ENCODE measurements around the gene WDFY4. TPM values are rescaled to one million over a fixed set of nuclear protein-coding genes. Genes with fewer than 3 reads are reported as not detected.
A peak's percentile ranks its signal among the peaks of the same experiment; 100 is the strongest.

WDFY4 gene
- total RNA-seq, 1 experiment from 2014 or later = 0.22 TPM

GRCh38 chr10:48999346-48999745, 314.7 kb downstream of the WDFY4 start (continued):
- TF ChIP-seq, protein P1, sequence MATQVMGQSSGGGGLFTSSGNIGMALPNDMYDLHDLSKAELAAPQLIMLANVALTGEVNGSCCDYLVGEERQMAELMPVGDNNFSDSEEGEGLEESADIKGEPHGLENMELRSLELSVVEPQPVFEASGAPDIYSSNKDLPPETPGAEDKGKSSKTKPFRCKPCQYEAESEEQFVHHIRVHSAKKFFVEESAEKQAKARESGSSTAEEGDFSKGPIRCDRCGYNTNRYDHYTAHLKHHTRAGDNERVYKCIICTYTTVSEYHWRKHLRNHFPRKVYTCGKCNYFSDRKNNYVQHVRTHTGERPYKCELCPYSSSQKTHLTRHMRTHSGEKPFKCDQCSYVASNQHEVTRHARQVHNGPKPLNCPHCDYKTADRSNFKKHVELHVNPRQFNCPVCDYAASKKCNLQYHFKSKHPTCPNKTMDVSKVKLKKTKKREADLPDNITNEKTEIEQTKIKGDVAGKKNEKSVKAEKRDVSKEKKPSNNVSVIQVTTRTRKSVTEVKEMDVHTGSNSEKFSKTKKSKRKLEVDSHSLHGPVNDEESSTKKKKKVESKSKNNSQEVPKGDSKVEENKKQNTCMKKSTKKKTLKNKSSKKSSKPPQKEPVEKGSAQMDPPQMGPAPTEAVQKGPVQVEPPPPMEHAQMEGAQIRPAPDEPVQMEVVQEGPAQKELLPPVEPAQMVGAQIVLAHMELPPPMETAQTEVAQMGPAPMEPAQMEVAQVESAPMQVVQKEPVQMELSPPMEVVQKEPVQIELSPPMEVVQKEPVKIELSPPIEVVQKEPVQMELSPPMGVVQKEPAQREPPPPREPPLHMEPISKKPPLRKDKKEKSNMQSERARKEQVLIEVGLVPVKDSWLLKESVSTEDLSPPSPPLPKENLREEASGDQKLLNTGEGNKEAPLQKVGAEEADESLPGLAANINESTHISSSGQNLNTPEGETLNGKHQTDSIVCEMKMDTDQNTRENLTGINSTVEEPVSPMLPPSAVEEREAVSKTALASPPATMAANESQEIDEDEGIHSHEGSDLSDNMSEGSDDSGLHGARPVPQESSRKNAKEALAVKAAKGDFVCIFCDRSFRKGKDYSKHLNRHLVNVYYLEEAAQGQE (IDR thresholded peaks at IDR 0.05; ENCODE audit: low read depth) = no peak
- TF ChIP-seq, protein P2, sequence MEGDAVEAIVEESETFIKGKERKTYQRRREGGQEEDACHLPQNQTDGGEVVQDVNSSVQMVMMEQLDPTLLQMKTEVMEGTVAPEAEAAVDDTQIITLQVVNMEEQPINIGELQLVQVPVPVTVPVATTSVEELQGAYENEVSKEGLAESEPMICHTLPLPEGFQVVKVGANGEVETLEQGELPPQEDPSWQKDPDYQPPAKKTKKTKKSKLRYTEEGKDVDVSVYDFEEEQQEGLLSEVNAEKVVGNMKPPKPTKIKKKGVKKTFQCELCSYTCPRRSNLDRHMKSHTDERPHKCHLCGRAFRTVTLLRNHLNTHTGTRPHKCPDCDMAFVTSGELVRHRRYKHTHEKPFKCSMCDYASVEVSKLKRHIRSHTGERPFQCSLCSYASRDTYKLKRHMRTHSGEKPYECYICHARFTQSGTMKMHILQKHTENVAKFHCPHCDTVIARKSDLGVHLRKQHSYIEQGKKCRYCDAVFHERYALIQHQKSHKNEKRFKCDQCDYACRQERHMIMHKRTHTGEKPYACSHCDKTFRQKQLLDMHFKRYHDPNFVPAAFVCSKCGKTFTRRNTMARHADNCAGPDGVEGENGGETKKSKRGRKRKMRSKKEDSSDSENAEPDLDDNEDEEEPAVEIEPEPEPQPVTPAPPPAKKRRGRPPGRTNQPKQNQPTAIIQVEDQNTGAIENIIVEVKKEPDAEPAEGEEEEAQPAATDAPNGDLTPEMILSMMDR (IDR thresholded peaks at IDR 0.05 in 2 of 3, conservative IDR thresholded peaks at IDR 0.05 in 1 of 3; ENCODE audit: borderline replicate concordance in 1 of 3, insufficient read depth in 1 of 3, low read depth in 2 of 3, low read length in 2 of 3) = no peak
- no peak for TF ChIP-seq EGR1 (IDR thresholded peaks at IDR 0.05; ENCODE audit: low read depth)
- no peak for TF ChIP-seq CEBPB (IDR thresholded peaks at IDR 0.05; ENCODE audit: low read depth)
- TF ChIP-seq ELF1 (IDR thresholded peaks at IDR 0.05; ENCODE audit: borderline replicate concordance, low read depth) = no peak
- TF ChIP-seq SRF (IDR thresholded peaks at IDR 0.05; ENCODE audit: low read depth) = no peak

GRCh38 chr10:49000437-49001398, 316.0 kb downstream of the WDFY4 start:
- Histone ChIP-seq H3K9ac (ENCODE audit: low read length) (no peak overlapping the region), H3K27ac (ENCODE audit: low read depth, low read length) (no peak overlapping the region), H3K27me3 (ENCODE audit: insufficient read depth, low read length) (peaks cover 10% of the 10 kb centered on the region; the same call in 1 of the 2 replicates), H4K20me1 (ENCODE audit: insufficient read depth) (no peaks in the 10 kb centered on the region), H3K9me2 (ENCODE audit: insufficient read depth) (no peaks in the 10 kb centered on the region), H3K4me3 (replicated peaks in 1 of 2; ENCODE audit: low read depth in 1 of 2, low read length in 2 of 2) (no peak overlapping the region), H3K36me3 (ENCODE audit: control insufficient read depth in 1 of 2, insufficient read depth in 2 of 2, low read length in 2 of 2) (no peaks in the 10 kb centered on the region), H2AFZ (ENCODE audit: low read depth, low read length, poor library complexity, severe bottlenecking) (no peak overlapping the region), H3K79me2 (ENCODE audit: insufficient read depth, low read length) (no peaks in the 10 kb centered on the region), H3K9me3 (ENCODE audit: control insufficient read depth in 1 of 2, insufficient read depth in 1 of 2, low read depth in 1 of 2, low read length in 2 of 2) (no peaks in the 10 kb centered on the region), H3K4me1 (ENCODE audit: control insufficient read depth in 1 of 2, insufficient read depth in 2 of 2, low read length in 2 of 2) (peaks cover 2 to 9% of the 10 kb centered on the region in 2 experiments; a peak in 2 of 4 replicates), H3K4me2 (ENCODE audit: low read length) (no peak overlapping the region)
- ChIA-PET POLR2A (no interaction called here), RAD21 (ENCODE audit: low non-redundant PET in 1 of 2, low total read pairs in 2 of 2, uncharacterized antibody in 2 of 2, unreplicated experiment in 2 of 2) (no interaction called here), CTCF (no interaction called here)
- ATAC-seq = peak; percentile 27; the same call in 1 of the 2 replicates
- no TSS peak for BruUV-seq (replicated peaks)
- intact Hi-C loops (cut with micrococcal nuclease) = no loop called here
- DNase-seq (ENCODE audit: low read depth, low spot score) = no peak
- no peak for TF ChIP-seq POLR2A (IDR thresholded peaks at IDR 0.05; ENCODE audit: borderline replicate concordance, extremely low read depth, insufficient read depth, insufficient read length)
- TF ChIP-seq SP1 (IDR thresholded peaks at IDR 0.05; ENCODE audit: low read depth) = no peak
- no peak for TF ChIP-seq JUND (IDR thresholded peaks at IDR 0.05)
- TF ChIP-seq SRF (IDR thresholded peaks at IDR 0.05; ENCODE audit: low read depth) = no peak
- TF ChIP-seq, protein P2 (IDR thresholded peaks at IDR 0.05 in 2 of 3, conservative IDR thresholded peaks at IDR 0.05 in 1 of 3; ENCODE audit: borderline replicate concordance in 1 of 3, insufficient read depth in 1 of 3, low read depth in 2 of 3, low read length in 2 of 3) = no peak
- no peak for TF ChIP-seq YY1 (IDR thresholded peaks at IDR 0.05; ENCODE audit: extremely low read depth, insufficient replicate concordance, low read depth, low read length)
- TF ChIP-seq EGR1 (IDR thresholded peaks at IDR 0.05; ENCODE audit: low read depth) = no peak
- TF ChIP-seq FOSL1 (IDR thresholded peaks at IDR 0.05; ENCODE audit: low read depth) = no peak
- TF ChIP-seq, protein P3, sequence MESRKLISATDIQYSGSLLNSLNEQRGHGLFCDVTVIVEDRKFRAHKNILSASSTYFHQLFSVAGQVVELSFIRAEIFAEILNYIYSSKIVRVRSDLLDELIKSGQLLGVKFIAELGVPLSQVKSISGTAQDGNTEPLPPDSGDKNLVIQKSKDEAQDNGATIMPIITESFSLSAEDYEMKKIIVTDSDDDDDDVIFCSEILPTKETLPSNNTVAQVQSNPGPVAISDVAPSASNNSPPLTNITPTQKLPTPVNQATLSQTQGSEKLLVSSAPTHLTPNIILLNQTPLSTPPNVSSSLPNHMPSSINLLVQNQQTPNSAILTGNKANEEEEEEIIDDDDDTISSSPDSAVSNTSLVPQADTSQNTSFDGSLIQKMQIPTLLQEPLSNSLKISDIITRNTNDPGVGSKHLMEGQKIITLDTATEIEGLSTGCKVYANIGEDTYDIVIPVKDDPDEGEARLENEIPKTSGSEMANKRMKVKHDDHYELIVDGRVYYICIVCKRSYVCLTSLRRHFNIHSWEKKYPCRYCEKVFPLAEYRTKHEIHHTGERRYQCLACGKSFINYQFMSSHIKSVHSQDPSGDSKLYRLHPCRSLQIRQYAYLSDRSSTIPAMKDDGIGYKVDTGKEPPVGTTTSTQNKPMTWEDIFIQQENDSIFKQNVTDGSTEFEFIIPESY (IDR thresholded peaks at IDR 0.05; ENCODE audit: extremely low read depth, insufficient replicate concordance, low read length) = no peak
